Liver (tissue), 9 donors: ENCODE measurements around the gene PRRG2. TPM values are rescaled to one million over a fixed set of nuclear protein-coding genes. Genes with fewer than 3 reads are reported as not detected.

Experiments used
- DNase-seq: peaks from one replicate; pipeline ENCODE4 v3.0.0-alpha.2; 2017; ENCODE audit warnings: low spot score
- H3K27ac ChIP-seq, 2 donors: one replicate each; pipeline ENCODE4 v1.7.0; 2013; ENCODE audit warnings: inconsistent platforms in 2 of 2, low read length in 2 of 2, control low read depth in 1 of 2, low read depth in 1 of 2, mild to moderate bottlenecking in 1 of 2
- H3K27me3 ChIP-seq, 4 donors: one replicate each; pipeline versions ENCODE4 v1.6.1 to v1.7.0; 2013; ENCODE audit warnings: low read length in 3 of 4, inconsistent platforms in 1 of 4, mild to moderate bottlenecking in 1 of 4, moderate library complexity in 1 of 4; ENCODE audit not compliant: control insufficient read depth in 4 of 4, insufficient read depth in 4 of 4
- H3K36me3 ChIP-seq, 4 donors: one replicate each; pipeline versions ENCODE4 v1.6.1 to v1.7.0; 2013; ENCODE audit warnings: low read length in 3 of 4, mild to moderate bottlenecking in 3 of 4, low read depth in 1 of 4, moderate library complexity in 1 of 4; ENCODE audit not compliant: control insufficient read depth in 4 of 4, insufficient read depth in 3 of 4
- H3K4me1 ChIP-seq, 4 donors: one replicate each; pipeline versions ENCODE4 v1.6.1 to v1.7.0; 2013; ENCODE audit warnings: low read length in 3 of 4, mild to moderate bottlenecking in 3 of 4, moderate library complexity in 1 of 4; ENCODE audit not compliant: control insufficient read depth in 4 of 4, insufficient read depth in 4 of 4
- H3K4me3 ChIP-seq, 3 donors: one replicate each; pipeline versions ENCODE4 v1.6.1 to v1.7.0; 2013; ENCODE audit warnings: low read length in 3 of 3, control low read depth in 1 of 3, low read depth in 1 of 3, mild to moderate bottlenecking in 1 of 3
- H3K9ac ChIP-seq, 2 donors: one replicate each; pipeline ENCODE4 v1.7.0; 2013; ENCODE audit warnings: low read length in 2 of 2, mild to moderate bottlenecking in 2 of 2, moderate library complexity in 2 of 2, control low read depth in 1 of 2, low read depth in 1 of 2
- H3K9me3 ChIP-seq, 4 donors: one replicate each; pipeline versions ENCODE4 v1.6.1 to v1.7.0; 2013; ENCODE audit warnings: low read length in 3 of 4; ENCODE audit not compliant: control insufficient read depth in 4 of 4
- EGR1 ChIP-seq, 2 donors: IDR thresholded peaks; 2 replicates each; pipeline ENCODE4 v1.6.1; 2016 to 2018; ENCODE audit warnings: antibody characterized with exemption in 2 of 2, low read depth in 2 of 2
- FOXA1 ChIP-seq: IDR thresholded peaks from 2 replicates; pipeline ENCODE4 v1.6.1; 2016; ENCODE audit warnings: antibody characterized with exemption
- FOXA2 ChIP-seq: IDR thresholded peaks from 2 replicates; pipeline ENCODE4 v1.6.1; 2016; ENCODE audit warnings: antibody characterized with exemption
- GABPA ChIP-seq, 2 donors: IDR thresholded peaks in 1 of 2; conservative IDR thresholded peaks in 1 of 2; 2 replicates each; pipeline ENCODE4 v1.6.1; 2016; ENCODE audit warnings: antibody characterized with exemption in 2 of 2, mild to moderate bottlenecking in 1 of 2, moderate library complexity in 1 of 2
- HNF4A ChIP-seq, 2 donors: conservative IDR thresholded peaks; 2 replicates each; pipeline ENCODE4 v1.6.1; 2016; ENCODE audit warnings: antibody characterized with exemption in 2 of 2, mild to moderate bottlenecking in 2 of 2
- HNF4G ChIP-seq: IDR thresholded peaks from 2 replicates; pipeline ENCODE4 v1.6.1; 2016; ENCODE audit warnings: antibody characterized with exemption
- JUND ChIP-seq, 2 donors: IDR thresholded peaks; 2 replicates each; pipeline ENCODE4 v1.6.1; 2016; ENCODE audit warnings: antibody characterized with exemption in 2 of 2
- NR2F2 ChIP-seq: IDR thresholded peaks from 2 replicates; pipeline ENCODE4 v1.6.1; 2016; ENCODE audit warnings: antibody characterized with exemption
- RAD21 ChIP-seq, 2 donors: IDR thresholded peaks; 2 replicates each; pipeline ENCODE4 v1.6.1; 2016; ENCODE audit warnings: antibody characterized with exemption in 2 of 2, mild to moderate bottlenecking in 2 of 2
- RXRA ChIP-seq, 2 donors: IDR thresholded peaks; 2 replicates each; pipeline ENCODE4 v1.6.1; 2017 to 2018; ENCODE audit warnings: antibody characterized with exemption in 2 of 2, mild to moderate bottlenecking in 1 of 2
- SP1 ChIP-seq: IDR thresholded peaks from 2 replicates; pipeline ENCODE4 v1.6.1; 2018; ENCODE audit warnings: antibody characterized with exemption, mild to moderate bottlenecking
- TAF1 ChIP-seq: conservative IDR thresholded peaks from 2 replicates; pipeline ENCODE4 v1.6.1; 2016; ENCODE audit warnings: antibody characterized with exemption, mild to moderate bottlenecking
- YY1 ChIP-seq: IDR thresholded peaks from 2 replicates; pipeline ENCODE4 v1.6.1; 2016; ENCODE audit warnings: antibody characterized with exemption, mild to moderate bottlenecking
- WGBS: extraction: QIAGEN DNeasy Blood & Tissue Kit; methylation state at CpG from one replicate; pipeline ENCODE4 v1.1.7; 2013; 5-methylcytosine and 5-hydroxymethylcytosine counted together
- polyA plus RNA-seq, 2 donors: library from polyadenylated mRNA; stranded (reverse) in 1 of 2; unstranded in 1 of 2; fragments of 200-250 nt in 1 of 2; fragments of >200 nt in 1 of 2; fragmentation: Nextera tagmentation in 1 of 2; extraction: Ambion mirVana in 1 of 2; gene quantifications; one replicate each; pipeline versions ENCODE4 v1.2.1 to v1.2.3, GENCODE V29; 2013 to 2015
- total RNA-seq, 2 donors: library from RNA; depleted of rRNA; stranded (reverse); fragments of >200 nt; gene quantifications; one replicate each; pipeline ENCODE4 v1.2.3, GENCODE V29; 2014
- TF ChIP-seq, protein P1 (sequence below): IDR thresholded peaks from 2 replicates; pipeline ENCODE4 v1.6.1; 2016; ENCODE audit warnings: antibody characterized with exemption, mild to moderate bottlenecking
- TF ChIP-seq, protein P2 (sequence below): IDR thresholded peaks from 2 replicates; pipeline ENCODE4 v1.6.1; 2016; ENCODE audit warnings: antibody characterized with exemption
- TF ChIP-seq, protein P3 (sequence below): IDR thresholded peaks from 2 replicates; pipeline ENCODE4 v1.6.1; 2016; ENCODE audit warnings: antibody characterized with exemption
- donor health status: healthy.
- donor health status: healthy.
- donor health status: healthy.
- donor health status: healthy.
- donor health status: healthy.

Gene PRRG2
- total and polyA plus RNA-seq, 4 donors = 1.1 to 2.8 (median 2.1) TPM

DNA sequence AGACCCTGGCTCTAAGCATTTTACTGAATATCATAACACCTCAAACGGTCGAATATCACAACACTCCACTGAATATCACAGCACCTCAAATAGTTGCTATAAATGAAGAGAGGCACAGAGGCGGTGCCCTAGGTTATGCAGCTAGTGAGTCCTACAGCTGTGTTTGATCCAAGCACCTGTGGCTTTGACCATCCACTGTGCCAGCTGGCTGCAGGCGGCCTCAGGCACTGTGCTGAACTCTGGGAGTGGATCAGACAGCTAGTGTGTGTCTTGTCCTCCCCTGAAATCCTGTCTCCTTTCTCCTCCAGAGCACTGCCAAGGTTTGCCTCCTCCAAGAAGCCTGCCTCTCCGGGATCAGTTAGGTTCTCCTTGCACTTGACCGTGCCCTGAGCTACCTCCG lies 8.1 kb upstream of the PRRG2 start (continued):
- TF ChIP-seq, protein P1, sequence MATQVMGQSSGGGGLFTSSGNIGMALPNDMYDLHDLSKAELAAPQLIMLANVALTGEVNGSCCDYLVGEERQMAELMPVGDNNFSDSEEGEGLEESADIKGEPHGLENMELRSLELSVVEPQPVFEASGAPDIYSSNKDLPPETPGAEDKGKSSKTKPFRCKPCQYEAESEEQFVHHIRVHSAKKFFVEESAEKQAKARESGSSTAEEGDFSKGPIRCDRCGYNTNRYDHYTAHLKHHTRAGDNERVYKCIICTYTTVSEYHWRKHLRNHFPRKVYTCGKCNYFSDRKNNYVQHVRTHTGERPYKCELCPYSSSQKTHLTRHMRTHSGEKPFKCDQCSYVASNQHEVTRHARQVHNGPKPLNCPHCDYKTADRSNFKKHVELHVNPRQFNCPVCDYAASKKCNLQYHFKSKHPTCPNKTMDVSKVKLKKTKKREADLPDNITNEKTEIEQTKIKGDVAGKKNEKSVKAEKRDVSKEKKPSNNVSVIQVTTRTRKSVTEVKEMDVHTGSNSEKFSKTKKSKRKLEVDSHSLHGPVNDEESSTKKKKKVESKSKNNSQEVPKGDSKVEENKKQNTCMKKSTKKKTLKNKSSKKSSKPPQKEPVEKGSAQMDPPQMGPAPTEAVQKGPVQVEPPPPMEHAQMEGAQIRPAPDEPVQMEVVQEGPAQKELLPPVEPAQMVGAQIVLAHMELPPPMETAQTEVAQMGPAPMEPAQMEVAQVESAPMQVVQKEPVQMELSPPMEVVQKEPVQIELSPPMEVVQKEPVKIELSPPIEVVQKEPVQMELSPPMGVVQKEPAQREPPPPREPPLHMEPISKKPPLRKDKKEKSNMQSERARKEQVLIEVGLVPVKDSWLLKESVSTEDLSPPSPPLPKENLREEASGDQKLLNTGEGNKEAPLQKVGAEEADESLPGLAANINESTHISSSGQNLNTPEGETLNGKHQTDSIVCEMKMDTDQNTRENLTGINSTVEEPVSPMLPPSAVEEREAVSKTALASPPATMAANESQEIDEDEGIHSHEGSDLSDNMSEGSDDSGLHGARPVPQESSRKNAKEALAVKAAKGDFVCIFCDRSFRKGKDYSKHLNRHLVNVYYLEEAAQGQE = no peak
- TF ChIP-seq GABPA (IDR thresholded peaks at IDR 0.05 in 1 of 2, conservative IDR thresholded peaks at IDR 0.05 in 1 of 2) (no peak), FOXA2 (no peak), HNF4A (conservative IDR thresholded peaks at IDR 0.05) (no peak), TAF1 (no peak), YY1 (no peak), NR2F2 (no peak), JUND (IDR thresholded peaks at IDR 0.05) (no peak), FOXA1 (no peak), RAD21 (IDR thresholded peaks at IDR 0.05) (no peak)
- TF ChIP-seq, protein P2, sequence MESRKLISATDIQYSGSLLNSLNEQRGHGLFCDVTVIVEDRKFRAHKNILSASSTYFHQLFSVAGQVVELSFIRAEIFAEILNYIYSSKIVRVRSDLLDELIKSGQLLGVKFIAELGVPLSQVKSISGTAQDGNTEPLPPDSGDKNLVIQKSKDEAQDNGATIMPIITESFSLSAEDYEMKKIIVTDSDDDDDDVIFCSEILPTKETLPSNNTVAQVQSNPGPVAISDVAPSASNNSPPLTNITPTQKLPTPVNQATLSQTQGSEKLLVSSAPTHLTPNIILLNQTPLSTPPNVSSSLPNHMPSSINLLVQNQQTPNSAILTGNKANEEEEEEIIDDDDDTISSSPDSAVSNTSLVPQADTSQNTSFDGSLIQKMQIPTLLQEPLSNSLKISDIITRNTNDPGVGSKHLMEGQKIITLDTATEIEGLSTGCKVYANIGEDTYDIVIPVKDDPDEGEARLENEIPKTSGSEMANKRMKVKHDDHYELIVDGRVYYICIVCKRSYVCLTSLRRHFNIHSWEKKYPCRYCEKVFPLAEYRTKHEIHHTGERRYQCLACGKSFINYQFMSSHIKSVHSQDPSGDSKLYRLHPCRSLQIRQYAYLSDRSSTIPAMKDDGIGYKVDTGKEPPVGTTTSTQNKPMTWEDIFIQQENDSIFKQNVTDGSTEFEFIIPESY = no peak

DNA sequence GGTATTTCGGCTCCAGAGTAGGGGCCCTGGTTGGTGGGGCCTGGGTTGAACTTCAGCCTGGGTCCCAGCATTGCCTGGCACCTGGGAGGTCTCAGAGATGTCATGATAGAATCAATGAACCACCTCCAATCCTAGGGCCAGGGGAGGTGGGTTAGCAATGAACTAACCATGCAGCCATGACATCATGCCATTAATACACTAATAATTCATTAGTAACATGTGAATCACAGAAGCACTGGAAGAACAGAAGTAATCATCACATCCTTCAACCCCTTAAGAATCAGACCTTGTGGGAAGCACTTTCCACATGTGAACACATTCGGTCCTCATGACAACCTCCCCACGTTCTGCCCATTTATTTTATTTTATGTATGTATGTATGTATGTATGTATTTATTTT lies 7.7 kb upstream of the PRRG2 start:
- H3K9ac ChIP-seq = no peak overlapping the region
- DNase-seq = no peak
- no peak overlapping the region for H3K4me3 ChIP-seq
- WGBS = 88% methylated on average over 3 of the region's 3 CpGs
- no peak overlapping the region for H3K27ac ChIP-seq
- H3K27me3 ChIP-seq = no peaks in the 10 kb centered on the region
- peaks cover 0 to 16% (median 13%) of the 10 kb centered on the region in 4 donors for H3K4me1 ChIP-seq
- TF ChIP-seq NR2F2 (no peak), EGR1 (IDR thresholded peaks at IDR 0.05; ENCODE audit: low read depth in 2 of 2) (no peak), HNF4G (no peak), SP1 (no peak), TAF1 (no peak), FOXA1 (no peak), RXRA (IDR thresholded peaks at IDR 0.05) (no peak), RAD21 (IDR thresholded peaks at IDR 0.05) (no peak), YY1 (no peak), GABPA (IDR thresholded peaks at IDR 0.05 in 1 of 2, conservative IDR thresholded peaks at IDR 0.05 in 1 of 2) (no peak)
- TF ChIP-seq, protein P3, sequence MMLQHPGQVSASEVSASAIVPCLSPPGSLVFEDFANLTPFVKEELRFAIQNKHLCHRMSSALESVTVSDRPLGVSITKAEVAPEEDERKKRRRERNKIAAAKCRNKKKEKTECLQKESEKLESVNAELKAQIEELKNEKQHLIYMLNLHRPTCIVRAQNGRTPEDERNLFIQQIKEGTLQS = no peak
- TF ChIP-seq, protein P1 = no peak
- peaks cover 0 to 10% (median 4%) of the 10 kb centered on the region in 4 donors for H3K36me3 ChIP-seq
- H3K9me3 ChIP-seq = no peaks in the 10 kb centered on the region
